HG03280 (cell line): Measurements from ENCODE around the gene CBX1.
"Not testable (repeated sequence)": the region's sequence is repeated elsewhere in the genome, so short reads cannot be mapped to it uniquely, and the experiment has no call there.

Experiments
- ATAC-seq: cut with Tn5 transposase; IDR thresholded peaks from one replicate; pipeline ENCODE4 v1.9.1; 2021; ENCODE audit warnings: mild to moderate bottlenecking, moderate library complexity; ENCODE audit not compliant: unreplicated experiment

CBX1 gene

GRCh38 chr17:48123776-48124388 lies 22.6 kb upstream of the CBX1 start:
- ATAC-seq = no peak

DNA sequence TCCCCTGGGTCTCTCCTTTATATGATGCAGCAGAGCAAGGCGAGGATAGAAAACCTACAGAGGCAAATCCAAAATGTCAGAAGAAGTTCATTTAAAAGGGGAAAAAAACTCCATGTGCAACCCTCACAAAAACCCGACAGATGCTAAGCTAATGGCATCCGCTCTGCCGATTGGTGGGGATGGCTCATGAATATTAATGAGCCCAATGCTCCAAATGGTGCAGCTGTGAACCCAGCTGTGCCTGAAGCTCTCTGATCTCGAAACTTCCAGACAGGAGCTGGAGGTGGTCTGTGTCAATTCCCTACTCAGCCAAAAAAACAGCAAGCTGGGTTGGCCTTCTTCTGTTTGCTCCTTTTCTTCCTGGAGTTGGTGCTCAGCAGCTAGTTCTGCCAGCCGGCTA lies 21.8 kb upstream of the CBX1 start:
- no peak for ATAC-seq

DNA sequence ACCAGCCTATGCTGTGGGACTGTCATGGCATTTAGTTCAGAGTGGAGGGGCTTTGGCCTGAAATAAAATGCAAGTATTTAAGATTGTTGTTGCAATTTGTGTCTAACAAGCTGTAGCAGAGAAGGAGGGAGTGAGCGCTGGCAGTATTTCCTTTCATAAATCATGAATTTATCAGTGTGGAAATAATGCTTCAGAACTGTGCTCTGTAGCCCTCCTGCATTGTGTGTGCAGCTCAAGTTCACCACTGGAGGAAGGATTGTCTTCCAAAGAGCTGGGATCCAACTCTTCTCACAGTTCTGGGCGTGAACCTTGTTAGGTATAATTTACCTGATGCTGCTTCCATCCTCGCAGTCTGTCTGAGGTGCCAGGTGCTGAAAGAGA lies 21.4 kb upstream of the CBX1 start:
- no peak for ATAC-seq

- no peak for ATAC-seq
These were observed 20.8 kb upstream of the CBX1 start for GRCh38 chr17:48121923-48122664.

DNA sequence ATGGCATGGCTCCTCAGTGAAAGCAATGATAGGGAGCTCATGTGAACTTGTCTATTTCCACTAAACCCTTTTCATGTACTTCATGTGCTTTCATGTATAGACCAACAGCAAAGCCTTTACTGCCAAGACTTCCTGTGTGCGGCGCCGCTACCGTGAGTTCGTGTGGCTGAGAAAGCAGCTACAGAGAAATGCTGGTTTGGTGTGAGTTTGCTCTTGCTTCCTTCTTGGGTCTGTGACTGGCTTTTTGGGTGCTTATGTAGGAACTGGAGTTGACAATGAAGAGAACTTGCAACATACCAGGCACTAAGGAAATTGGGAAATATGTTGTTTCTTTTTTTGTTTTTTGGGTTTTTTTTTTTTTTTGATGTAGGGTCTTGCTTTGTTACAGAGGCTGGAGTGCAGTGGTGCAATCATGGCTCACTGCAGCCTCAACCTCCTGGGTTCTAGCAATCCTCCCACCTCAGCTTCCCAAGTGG lies 12.0 kb upstream of the CBX1 start:
- ATAC-seq = no peak

DNA sequence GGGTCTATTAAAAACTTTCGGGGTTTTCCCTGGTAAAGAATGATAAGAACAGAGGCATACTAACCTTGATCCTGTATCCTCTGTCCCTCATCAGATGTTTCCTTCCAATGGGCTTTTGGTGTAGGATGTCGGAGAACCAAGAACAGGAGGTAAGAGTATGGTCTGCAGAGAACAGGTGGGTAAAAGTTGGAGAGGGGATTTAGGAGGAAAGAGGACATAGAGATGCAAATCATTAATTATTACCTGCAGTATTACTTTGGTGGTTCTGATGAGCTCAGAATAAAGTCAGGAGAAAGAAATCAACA lies 10.6 kb upstream of the CBX1 start:
- ATAC-seq = no peak

DNA sequence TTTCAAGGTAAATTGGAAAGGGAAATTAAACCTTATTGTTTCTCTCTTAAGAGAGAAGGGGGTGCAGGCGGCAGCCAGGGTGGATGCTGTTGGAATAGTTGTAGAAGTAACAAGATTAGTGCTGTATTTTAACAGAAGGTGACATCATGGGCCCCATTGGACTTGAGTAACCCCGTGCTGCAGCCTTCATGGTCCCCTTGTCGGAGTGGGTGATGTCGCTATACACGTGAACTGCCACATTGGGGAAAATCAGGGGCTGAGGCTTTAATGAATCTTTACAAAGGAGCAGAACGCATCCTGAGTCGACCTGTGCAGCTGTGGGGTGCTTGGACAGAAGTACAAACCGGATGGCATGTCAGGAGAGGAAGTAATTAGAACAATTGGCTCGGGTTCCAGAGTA lies 9.5 kb upstream of the CBX1 start:
- ATAC-seq = no peak

DNA sequence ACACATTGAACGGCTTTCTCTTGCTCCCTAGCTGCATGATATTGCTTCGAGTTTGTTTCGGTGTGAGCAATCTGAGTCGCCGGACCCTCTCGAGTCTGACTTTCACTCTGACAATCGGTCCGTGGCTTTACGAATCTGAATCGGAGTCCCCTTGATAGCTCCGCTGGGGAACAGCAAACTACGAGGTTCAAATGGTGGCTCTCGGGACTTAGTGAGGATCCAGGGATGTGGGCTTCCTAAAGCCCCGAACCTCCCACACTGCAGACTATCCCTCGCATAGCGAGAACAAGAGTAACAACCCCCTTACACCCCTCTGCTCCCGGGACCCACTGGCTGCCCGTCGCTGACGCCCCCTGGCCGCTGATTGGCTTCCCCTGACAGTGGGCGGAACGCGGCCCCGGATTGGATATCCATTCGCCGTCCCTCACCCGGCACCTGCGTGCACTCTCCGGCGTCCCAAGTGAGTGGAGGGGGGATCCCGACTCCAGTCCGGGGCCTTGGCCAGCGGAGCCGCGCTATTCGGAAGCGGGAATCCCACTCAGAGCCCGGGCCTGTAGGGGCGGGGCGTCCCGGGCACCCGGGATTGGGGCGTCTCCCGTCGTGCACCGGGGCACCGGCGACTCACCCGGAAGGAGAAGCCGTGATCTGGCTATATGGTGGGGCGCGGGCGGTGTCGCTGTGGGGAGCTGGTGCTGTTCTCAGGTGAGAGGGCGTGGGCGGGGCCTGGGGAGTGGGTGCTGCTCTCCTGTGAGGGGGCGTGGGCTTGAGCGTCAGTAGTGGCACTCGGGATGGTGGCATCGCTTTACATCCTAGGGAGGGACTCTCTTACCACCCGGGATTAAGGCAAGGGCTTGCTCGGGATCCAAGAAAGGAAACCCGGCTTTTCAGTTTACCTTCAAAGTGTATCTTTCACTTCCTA lies 6.1 kb upstream of the CBX1 start, which contains the start of gene SNX11:
SNX11 (plus strand) TSS at position 630 of the 919 bp plus-strand sequence. CDS start 4,278 bp downstream, outside the sequence.
- peak; percentile 77 for ATAC-seq

DNA sequence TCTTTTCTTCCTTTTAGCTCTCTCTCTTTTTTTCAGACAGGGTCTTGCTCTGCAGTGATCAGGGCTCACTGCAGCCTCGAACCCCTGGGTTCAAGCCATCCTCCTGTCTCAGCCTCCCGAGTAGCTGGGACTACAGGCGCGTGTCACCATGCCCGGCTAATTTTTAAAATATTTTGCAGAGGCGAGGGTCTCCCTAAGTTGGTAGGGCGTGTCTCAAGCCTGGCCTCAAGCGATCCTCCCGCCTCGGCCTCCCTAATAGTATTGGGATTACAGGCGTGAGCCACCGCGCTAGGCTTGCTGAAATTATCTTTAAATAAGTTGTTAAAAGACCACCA lies 5.5 kb upstream of the CBX1 start:
- no peak for ATAC-seq

- ATAC-seq = no peak
These were observed 3.2 kb upstream of the CBX1 start for GRCh38 chr17:48104440-48104839.

DNA sequence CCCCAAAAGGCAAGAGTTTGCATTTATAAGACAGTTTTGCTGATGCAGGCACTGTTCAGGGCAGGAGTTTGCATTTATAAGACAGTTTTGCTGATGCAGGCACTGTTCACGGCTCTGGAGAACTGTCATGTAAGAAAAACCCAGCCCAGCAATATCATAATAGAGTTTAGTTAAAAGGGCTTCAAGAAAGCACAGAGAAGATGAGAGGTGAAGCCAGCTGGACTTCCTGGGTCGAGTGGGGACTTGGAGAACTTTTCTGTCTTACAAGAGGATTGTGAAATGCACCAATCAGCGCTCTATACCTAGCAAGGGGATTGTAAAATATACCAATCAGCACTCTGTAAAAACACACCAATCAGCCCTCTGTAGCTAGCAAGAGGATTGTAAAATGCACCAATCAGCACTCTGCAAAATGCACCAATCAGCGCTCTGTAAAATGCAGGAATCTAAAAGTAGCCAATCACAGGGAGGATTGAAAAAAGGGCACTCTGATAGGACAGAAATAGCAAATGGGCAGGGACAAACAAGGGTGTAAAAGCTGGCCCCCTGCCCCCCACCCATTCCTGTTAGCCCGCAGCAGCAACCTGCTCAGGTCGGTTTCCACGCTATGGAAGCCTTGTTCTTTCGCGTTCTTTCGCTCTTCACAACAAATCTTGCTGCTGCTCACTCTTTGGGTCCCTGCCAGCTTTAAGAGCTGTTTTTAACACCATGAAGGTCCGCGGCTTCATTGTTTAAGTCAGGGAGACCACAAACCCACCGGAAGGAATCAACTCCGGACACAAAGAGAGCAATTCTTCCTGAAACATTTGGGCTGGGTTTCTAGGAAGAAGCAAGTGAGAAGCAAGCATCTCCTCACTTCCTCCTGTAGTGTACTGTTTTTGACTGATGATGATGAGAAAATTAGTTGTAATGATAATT lies 1.8 kb upstream of the CBX1 start:
- no peak for ATAC-seq

GRCh38 chr17:48102043-48102750 lies 919 bp upstream of the CBX1 start:
- ATAC-seq = no peak

DNA sequence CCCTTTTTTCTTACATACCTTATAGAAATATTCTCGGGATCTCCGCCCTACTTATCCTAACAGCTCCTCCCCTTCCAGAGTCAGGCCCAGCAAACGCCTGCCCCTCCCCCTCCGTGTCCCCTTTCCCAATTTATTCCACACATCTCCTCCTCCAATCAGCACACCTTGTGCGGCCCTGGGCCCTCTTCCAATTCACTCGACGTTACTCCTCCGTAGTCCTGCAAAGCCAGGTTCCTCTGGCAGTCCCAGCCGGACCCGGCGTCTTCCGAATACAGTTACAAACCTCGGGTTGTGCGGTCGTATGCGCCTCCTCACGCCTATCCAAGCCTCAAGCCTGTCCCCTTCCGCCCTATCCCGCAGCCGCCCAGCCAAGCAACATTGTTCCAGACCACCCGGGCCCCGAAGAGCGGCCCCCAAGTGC lies 677 bp downstream of the CBX1 start:
- ATAC-seq = no peak

GRCh38 chr17:48100160-48100559 lies 1.1 kb downstream of the CBX1 start:
- no peak for ATAC-seq

- no peak for ATAC-seq
These were observed 5.7 kb downstream of the CBX1 start for GRCh38 chr17:48095611-48096010.

DNA sequence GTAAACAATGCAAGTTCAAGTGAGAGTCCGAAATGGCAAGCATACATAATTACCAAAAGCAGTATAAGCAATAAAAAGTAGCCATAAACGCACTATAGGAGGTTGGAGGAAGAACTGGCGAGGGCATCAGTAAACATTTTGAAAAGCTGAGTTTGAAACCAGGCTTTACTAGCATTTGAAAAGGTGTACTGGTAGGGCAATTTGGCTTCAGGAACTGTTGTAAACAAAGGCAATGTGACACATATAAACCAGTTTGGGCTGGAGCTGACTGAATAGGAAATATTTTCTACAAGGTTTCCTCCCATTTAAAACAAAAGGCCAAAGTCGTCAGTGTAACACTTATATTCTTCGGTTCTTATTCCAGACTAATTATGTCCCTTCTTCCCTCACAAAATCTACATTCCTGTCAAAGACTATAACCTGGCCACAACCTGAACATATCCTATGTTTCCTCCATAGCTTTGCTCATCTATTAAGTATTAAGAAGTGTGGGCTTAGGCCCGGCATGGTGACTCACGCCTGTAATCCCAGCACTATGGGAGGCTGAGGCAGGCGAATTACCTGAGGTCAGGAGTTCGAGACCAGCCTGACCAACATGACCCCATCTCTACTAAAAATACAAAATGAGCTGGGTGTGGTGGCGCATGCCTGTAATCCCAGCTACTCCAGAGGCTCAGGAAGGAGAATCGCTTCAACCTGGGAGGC lies 7.8 kb downstream of the CBX1 start:
- no peak for ATAC-seq

GRCh38 chr17:48084932-48085331 lies 16.3 kb downstream of the CBX1 start:
- ATAC-seq = no peak

GRCh38 chr17:48081858-48082257 lies 19.4 kb downstream of the CBX1 start:
- ATAC-seq = no peak

DNA sequence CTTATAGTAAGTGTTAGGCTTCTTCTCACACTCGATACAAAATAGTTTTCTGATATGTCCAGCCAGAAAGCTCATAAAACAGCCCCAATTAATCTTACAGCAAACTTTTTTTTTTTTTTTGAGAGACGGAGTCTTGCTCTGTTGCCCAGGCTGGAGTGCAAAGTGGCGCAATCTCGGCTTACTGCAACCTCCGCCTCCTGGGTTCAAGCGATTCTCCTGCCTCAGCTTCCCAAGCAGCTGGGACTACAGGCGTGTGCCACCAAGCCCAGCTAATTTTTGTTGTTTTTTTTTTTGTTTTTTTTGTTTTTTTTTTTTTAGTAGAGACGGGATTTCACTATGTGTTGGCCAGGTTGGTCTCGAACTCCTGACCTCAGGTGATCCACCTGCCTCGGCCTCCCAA lies 24.1 kb downstream of the CBX1 start:
- not testable (repeated sequence) for ATAC-seq
